ENCODE results near the gene IPCEF1. TPM values are rescaled to one million over a fixed set of nuclear protein-coding genes. Genes with fewer than 3 reads are reported as not detected.

Gene IPCEF1
- total and polyA plus RNA-seq, 4 donors: 1.8 to 4.7 (median 2.8) TPM

DNA sequence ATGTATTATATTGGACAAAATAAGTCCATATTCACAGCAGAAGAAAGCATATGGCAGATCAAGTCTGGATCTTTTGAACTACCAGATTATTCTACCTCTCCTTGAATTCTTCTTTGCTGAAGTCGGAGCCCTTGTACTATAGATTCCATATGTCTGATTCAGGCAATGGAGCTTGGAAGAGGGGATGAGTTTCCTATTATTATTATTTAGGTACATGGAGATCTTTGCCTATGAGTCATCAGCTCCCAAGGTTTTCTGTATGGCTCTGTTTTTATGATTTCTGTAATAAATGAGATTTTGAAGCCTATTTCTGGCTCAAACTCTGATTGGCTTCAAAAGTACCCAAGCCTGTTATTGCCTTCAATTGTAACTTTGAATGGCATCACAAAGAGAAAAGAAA lies 245.6 kb downstream of the IPCEF1 start:
- ATAC-seq (ENCODE audit: low FRiP score): no peak
- Histone ChIP-seq H3K27ac (ENCODE audit: low read depth in 1 of 2, low read length in 2 of 2) (no peak overlapping the region), H3K9me3 (ENCODE audit: control insufficient read depth, low read length) (no peaks in the 10 kb centered on the region), H3K27me3 (ENCODE audit: control insufficient read depth in 1 of 2, insufficient read depth in 2 of 2, low read length in 1 of 2) (no peaks in the 10 kb centered on the region), H3K36me3 (ENCODE audit: control insufficient read depth in 1 of 2, insufficient read depth in 2 of 2, low read length in 1 of 2) (no peaks in the 10 kb centered on the region), H3K4me3 (ENCODE audit: low read length in 2 of 2) (no peak overlapping the region), H3K4me1 (ENCODE audit: control insufficient read depth in 1 of 2, insufficient read depth in 2 of 2, low read length in 2 of 2) (no peaks in the 10 kb centered on the region)
- DNase-seq: no peak
- whole genome bisulfite sequencing, 2 donors: 97% methylated on average over 1 of the region's 1 CpG
- intact Hi-C loops (cut with DNase I): no loop called here

- 86 to 93% methylated on average over 2 of the region's 2 CpGs for WGBS, 2 donors
- no peaks in the 10 kb centered on the region for H3K27me3 ChIP-seq (ENCODE audit: control insufficient read depth in 1 of 2, insufficient read depth in 2 of 2, low read length in 1 of 2)
- H3K9me3 ChIP-seq (ENCODE audit: control insufficient read depth, low read length): no peaks in the 10 kb centered on the region
- H3K4me1 ChIP-seq (ENCODE audit: control insufficient read depth in 1 of 2, insufficient read depth in 2 of 2, low read length in 2 of 2): no peaks in the 10 kb centered on the region
- no peak overlapping the region for H3K4me3 ChIP-seq (ENCODE audit: low read length in 2 of 2)
- intact Hi-C loops (cut with DNase I): no loop called here
- H3K27ac ChIP-seq (ENCODE audit: low read depth in 1 of 2, low read length in 2 of 2): no peak overlapping the region
- ATAC-seq (ENCODE audit: low FRiP score) (no peak), DNase-seq (no peak)
- H3K36me3 ChIP-seq (ENCODE audit: control insufficient read depth in 1 of 2, insufficient read depth in 2 of 2, low read length in 1 of 2): no peaks in the 10 kb centered on the region
These were observed 250.4 kb downstream of the IPCEF1 start for GRCh38 chr6:154106251-154106650.

Other genes starting within 250 kb of the IPCEF1 start
- 10 to 100 TPM; 19.3 to 41.2 TPM for gene CNKSR3, start 153.9 kb upstream of the IPCEF1 start, total RNA-seq
- gene CNKSR3, start 153.9 kb upstream of the IPCEF1 start, polyA plus RNA-seq: 10 to 100 TPM in 1 of 2 donors, 1 to 10 TPM in 1; 9.3 to 12.0 TPM